ENCODE measurements around the gene FAM20A. TPM values are rescaled to one million over a fixed set of nuclear protein-coding genes. Genes with fewer than 3 reads are reported as not detected.

Gene FAM20A
- total RNA-seq, 2 experiments from 2014 or later, result not detected

DNA sequence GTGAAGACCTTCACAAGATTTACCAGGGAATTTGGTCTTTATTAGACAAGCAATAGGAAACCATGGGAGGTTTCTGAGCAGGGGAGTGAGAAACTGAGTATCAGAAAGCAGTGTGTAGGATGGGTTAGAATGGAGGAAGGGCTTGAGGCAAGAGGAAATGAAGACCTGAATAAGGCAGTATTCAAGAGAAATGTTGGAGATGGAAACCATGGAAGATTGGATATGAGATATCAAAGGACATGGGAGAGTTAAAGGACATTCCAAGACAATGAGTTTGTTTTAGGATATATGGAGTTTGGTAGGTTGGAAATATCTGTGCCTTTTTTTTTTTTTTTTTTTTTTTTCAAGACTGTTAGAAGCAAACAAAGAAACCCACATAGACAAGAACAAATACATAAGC lies 21.3 kb upstream of the FAM20A start:
- ChIA-PET POLR2A (no interaction called here), CTCF (no interaction called here)
- no peaks in the 10 kb centered on the region for H3K9me3 Mint-ChIP-seq (ENCODE audit: insufficient read depth)
- ATAC-seq (no peak), DNase-seq (no peak)
- H3K36me3 Mint-ChIP-seq (ENCODE audit: low read depth), result no peaks in the 10 kb centered on the region
- no peak overlapping the region for H3K27ac Mint-ChIP-seq
- peaks cover 25% of the 10 kb centered on the region for H3K27me3 Mint-ChIP-seq (ENCODE audit: low read depth)
- H3K4me1 Mint-ChIP-seq (ENCODE audit: low read depth), result no peaks in the 10 kb centered on the region
- H3K4me3 Mint-ChIP-seq, result no peak overlapping the region

DNA sequence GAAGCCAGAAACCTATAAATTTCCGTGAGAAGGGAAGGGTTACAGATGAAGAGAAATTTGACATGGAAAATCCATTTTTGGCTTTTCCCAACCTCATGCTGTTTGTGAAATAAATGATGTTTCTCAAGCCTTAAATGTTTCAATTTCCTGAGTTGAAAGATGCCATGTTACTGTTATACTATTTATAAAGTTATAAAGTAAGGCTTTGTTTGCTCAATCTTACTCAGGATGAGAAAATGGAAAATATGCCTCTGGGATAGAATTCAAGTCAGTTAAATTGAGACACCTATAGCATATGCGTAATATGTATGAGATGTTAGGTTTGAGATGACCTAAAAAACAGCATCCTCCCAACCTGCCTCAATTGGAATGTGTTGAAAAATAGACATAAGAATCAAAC lies 19.9 kb upstream of the FAM20A start:
- H3K9me3 Mint-ChIP-seq (ENCODE audit: insufficient read depth), result no peaks in the 10 kb centered on the region
- peaks cover 28% of the 10 kb centered on the region for H3K27me3 Mint-ChIP-seq (ENCODE audit: low read depth)
- DNase-seq (no peak), ATAC-seq (no peak)
- H3K36me3 Mint-ChIP-seq (ENCODE audit: low read depth), result no peaks in the 10 kb centered on the region
- ChIA-PET CTCF (no interaction called here), POLR2A (no interaction called here)
- no peak overlapping the region for H3K27ac Mint-ChIP-seq
- no peaks in the 10 kb centered on the region for H3K4me1 Mint-ChIP-seq (ENCODE audit: low read depth)
- no peak overlapping the region for H3K4me3 Mint-ChIP-seq

DNA sequence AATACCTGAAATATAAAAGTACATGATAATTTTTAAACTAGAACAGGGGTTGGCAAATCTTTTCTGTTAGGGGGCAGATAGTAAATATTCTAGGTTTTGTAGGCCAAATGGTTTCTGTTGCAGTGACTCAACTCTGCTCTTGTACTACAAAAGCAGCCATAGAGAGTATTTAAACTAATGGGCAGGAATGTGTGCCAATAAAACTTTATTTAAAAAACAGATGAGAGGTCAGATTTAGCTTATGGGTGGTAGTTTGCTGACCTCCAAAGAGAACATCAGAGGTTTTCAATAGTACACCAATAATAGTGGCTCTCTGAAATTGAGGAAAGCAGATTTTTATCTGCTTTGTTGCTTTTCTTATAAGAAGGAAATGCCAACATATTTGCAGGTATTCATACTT lies 15.2 kb upstream of the FAM20A start:
- no peak for ATAC-seq
- peaks cover 32% of the 10 kb centered on the region for H3K27me3 Mint-ChIP-seq (ENCODE audit: low read depth)
- H3K4me1 Mint-ChIP-seq (ENCODE audit: low read depth), result peaks cover 2% of the 10 kb centered on the region
- no peak for DNase-seq
- CTCF ChIA-PET, result no interaction called here
- no peaks in the 10 kb centered on the region for H3K36me3 Mint-ChIP-seq (ENCODE audit: low read depth)
- POLR2A ChIA-PET, result no interaction called here
- no peak overlapping the region for H3K4me3 Mint-ChIP-seq
- H3K27ac Mint-ChIP-seq, result no peak overlapping the region
- no peaks in the 10 kb centered on the region for H3K9me3 Mint-ChIP-seq (ENCODE audit: insufficient read depth)

DNA sequence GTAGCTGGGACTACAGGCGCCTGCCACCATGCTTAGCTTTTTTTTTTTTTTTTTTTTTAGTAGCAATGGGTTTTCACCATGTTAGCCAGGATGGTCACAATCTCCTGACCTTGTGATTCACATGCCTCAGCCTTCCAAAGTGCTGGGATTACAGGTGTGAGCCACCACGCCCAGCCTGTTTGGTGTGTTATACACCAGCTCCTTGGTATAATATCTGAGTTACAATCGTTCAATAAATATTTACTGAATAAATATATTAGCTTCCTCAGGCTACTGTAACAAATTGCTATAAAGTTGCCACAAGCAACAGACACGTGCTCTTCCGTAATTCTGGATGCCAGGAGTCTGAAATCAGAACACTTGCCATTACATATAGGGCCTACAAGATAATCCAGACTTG lies 13.6 kb upstream of the FAM20A start:
- DNase-seq (no peak), ATAC-seq (no peak)
- Mint-ChIP-seq H3K9me3 (ENCODE audit: insufficient read depth) (peaks cover 7% of the 10 kb centered on the region), H3K27ac (no peak overlapping the region), H3K36me3 (ENCODE audit: low read depth) (no peaks in the 10 kb centered on the region), H3K4me1 (ENCODE audit: low read depth) (peaks cover 2% of the 10 kb centered on the region), H3K27me3 (ENCODE audit: low read depth) (peaks cover 25% of the 10 kb centered on the region), H3K4me3 (no peak overlapping the region)
- POLR2A ChIA-PET, result no interaction called here
- CTCF ChIA-PET, result interaction anchor here (1.0 to 2.0 kb wide), 9 partner anchors 9 to 156 kb away, joined by 3 to 17 read pairs (median 6); partner anchors contain the start of gene PRKAR1A

DNA sequence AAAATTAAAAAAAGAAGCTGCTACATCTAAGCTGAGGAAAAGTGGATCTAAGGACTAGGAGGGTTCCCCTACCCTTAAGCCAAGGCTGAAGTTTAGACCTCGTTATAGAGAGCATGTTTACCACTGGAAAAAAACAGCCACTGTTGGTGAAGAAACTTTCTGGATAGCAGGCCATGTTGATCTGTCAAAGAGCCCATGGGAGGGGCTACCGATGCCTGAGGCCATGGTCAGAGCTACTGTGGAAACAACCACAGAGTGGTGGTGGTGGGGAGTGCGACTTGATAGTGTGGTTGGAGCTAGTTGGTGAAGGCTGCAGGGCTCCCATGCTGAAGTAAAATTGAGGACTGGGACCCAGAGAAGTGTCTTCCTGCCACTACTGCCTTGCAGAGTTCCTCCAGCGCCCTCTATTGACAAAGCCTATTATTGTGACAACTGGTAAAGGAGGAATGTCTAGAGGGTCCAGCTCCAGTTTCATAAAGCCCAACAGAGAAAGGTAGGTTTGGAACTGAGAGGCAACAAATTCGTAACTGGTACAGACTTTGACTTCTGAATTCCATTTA lies 12.7 kb upstream of the FAM20A start:
- Mint-ChIP-seq H3K4me3 (no peak overlapping the region), H3K27me3 (ENCODE audit: low read depth) (peaks cover 21% of the 10 kb centered on the region), H3K27ac (no peak overlapping the region), H3K9me3 (ENCODE audit: insufficient read depth) (peaks cover 7% of the 10 kb centered on the region), H3K36me3 (ENCODE audit: low read depth) (no peaks in the 10 kb centered on the region), H3K4me1 (ENCODE audit: low read depth) (peaks cover 2% of the 10 kb centered on the region)
- ATAC-seq, result peak; percentile 75
- POLR2A ChIA-PET, result no interaction called here
- DNase-seq, result peak; percentile 68
- CTCF ChIA-PET, result interaction anchor here (0.6 to 2.0 kb wide), 15 partner anchors 10 to 155 kb away, joined by 3 to 17 read pairs (median 4); partner anchors contain the start of gene PRKAR1A

DNA sequence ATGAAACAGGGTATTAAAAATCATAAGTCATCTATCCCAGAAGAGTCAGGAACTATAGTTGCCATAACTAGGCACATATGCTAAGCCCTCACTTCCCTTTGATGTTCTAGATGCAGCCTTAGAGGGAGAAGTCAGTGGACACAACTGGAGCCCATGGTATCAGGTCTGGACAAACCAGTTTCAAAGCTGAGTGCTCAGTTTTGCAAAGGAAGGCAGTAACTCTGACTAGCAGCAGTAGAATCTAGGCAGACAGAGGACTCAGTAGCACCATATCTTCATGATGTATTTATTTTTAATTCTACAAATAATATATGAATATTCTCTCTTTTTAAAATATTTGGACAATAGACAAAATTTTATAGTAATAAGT lies 11.7 kb upstream of the FAM20A start:
- H3K36me3 Mint-ChIP-seq (ENCODE audit: low read depth), result no peaks in the 10 kb centered on the region

DNA sequence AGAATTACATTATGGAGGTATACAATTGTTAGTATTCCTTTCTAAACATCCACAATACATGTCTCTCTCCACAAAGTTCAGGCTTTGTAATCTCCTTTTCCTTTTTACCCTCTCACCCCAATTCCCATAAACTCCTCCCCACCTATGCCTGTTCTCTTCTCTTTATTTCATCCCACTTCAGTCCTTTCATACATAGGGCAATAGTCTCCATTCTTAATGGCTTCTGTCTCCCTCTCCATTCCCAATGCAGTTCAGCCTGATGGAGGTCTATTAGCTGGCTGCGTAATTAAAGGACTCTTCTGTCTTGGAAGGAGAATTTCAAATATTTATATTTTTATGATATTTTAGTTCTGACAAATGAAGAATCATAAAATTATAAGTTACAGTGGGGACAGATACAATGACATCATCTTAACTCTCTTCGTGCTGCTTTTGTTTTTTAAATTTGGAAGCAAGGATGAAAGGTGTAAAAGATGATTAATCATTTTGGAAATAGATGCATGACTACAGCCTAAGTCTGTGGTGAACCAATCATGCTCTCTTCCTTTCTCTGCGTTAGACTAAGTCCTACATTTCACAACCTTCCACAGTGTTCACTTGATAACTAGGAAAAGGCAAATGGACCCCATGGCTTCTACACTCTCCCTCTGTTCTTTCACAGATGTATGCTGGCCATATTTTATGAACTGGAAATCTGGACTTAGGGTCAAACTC lies 11.2 kb upstream of the FAM20A start:
- no peak overlapping the region for H3K27ac Mint-ChIP-seq
- POLR2A ChIA-PET, result no interaction called here
- peaks cover 2% of the 10 kb centered on the region for H3K4me1 Mint-ChIP-seq (ENCODE audit: low read depth)
- H3K36me3 Mint-ChIP-seq (ENCODE audit: low read depth), result no peaks in the 10 kb centered on the region
- CTCF ChIA-PET, result interaction anchor here (0.6 to 1.3 kb wide), 2 partner anchors 149 to 203 kb away, joined by 3 read pairs; no protein-coding TSS in a partner anchor
- H3K9me3 Mint-ChIP-seq (ENCODE audit: insufficient read depth), result peaks cover 14% of the 10 kb centered on the region
- no peak for ATAC-seq
- peaks cover 16% of the 10 kb centered on the region for H3K27me3 Mint-ChIP-seq (ENCODE audit: low read depth)
- H3K4me3 Mint-ChIP-seq, result no peak overlapping the region
- DNase-seq, result no peak

More for the DNA sequence above, 11.7 kb upstream of the FAM20A start:
- H3K27me3 Mint-ChIP-seq (ENCODE audit: low read depth), result peaks cover 16% of the 10 kb centered on the region
- no peak overlapping the region for H3K4me3 Mint-ChIP-seq
- POLR2A ChIA-PET, result no interaction called here
- DNase-seq, result no peak
- CTCF ChIA-PET, result interaction anchor here (0.6 to 2.0 kb wide), 8 partner anchors 16 to 203 kb away, joined by 3 to 17 read pairs (median 4); no protein-coding TSS in a partner anchor
- H3K4me1 Mint-ChIP-seq (ENCODE audit: low read depth), result peaks cover 2% of the 10 kb centered on the region
- no peak overlapping the region for H3K27ac Mint-ChIP-seq
- peaks cover 9% of the 10 kb centered on the region for H3K9me3 Mint-ChIP-seq (ENCODE audit: insufficient read depth)
- ATAC-seq, result no peak

DNA sequence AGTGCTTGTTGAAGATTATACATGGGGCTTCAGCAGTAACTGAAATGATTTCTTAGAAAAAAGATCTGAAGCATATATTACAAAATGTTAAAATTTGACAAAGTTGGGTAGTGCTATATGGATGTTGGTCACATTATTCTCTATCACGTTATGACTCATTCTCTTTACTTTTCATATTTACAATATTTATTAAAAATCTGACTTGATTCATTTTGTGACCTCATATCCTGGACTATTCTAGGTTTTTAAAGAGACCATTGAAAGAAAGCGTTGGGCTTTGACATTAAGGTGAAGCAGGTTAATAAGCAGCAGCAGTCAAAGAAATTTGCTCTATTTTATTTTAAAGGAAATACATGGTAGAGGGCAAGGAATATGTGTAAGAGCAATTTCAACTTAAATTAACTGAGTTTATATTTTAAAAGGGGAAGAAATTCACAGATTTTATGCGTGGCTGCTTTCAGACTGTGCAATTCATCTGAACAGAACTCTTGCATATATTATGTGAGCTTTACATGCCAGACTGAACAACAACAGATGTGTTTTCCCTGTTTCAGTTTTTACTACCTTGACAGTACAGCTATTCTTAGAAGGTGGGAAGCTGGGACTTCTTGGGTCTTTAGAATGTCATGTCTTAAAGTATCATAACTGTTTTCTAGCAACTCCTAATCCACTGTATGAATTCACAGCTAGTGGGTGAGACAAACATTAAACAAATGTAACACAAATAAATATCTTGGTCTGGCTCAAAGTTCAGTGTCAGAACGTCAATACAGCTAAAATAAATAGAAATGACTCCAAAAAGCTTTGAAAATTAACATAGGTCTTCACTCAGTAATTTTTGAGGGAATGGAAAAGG lies 10.4 kb upstream of the FAM20A start:
- Mint-ChIP-seq H3K27me3 (ENCODE audit: low read depth) (peaks cover 13% of the 10 kb centered on the region), H3K36me3 (ENCODE audit: low read depth) (no peaks in the 10 kb centered on the region), H3K4me3 (no peak overlapping the region), H3K9me3 (ENCODE audit: insufficient read depth) (peaks cover 18% of the 10 kb centered on the region), H3K4me1 (ENCODE audit: low read depth) (peaks cover 2% of the 10 kb centered on the region), H3K27ac (no peak overlapping the region)
- CTCF ChIA-PET, result interaction anchor here (1.3 kb wide), 1 partner anchor 150 kb away, joined by 3 read pairs; no protein-coding TSS in a partner anchor
- ATAC-seq, result no peak
- POLR2A ChIA-PET, result no interaction called here
- no peak for DNase-seq

DNA sequence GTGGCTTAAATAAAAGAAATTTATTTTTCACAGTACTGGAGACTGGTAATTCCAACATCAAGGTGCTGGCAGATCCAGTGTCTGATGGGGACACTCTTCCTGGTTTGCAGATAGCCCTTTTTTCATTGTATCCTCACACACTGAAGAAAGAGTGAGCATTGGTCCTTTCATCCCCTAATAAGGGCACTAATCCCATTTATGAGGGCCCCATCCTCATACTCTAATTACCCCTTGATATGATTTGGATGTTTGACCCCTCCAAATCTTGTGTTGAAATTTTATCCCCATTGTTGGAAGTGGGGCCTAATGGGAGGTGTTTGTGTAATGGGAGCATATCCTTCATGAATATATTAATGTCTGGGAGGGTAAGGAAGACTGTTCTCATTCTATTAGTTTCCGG lies 9.4 kb upstream of the FAM20A start:
- Mint-ChIP-seq H3K4me3 (no peak overlapping the region), H3K27ac (no peak overlapping the region)
- no peak for ATAC-seq

DNA sequence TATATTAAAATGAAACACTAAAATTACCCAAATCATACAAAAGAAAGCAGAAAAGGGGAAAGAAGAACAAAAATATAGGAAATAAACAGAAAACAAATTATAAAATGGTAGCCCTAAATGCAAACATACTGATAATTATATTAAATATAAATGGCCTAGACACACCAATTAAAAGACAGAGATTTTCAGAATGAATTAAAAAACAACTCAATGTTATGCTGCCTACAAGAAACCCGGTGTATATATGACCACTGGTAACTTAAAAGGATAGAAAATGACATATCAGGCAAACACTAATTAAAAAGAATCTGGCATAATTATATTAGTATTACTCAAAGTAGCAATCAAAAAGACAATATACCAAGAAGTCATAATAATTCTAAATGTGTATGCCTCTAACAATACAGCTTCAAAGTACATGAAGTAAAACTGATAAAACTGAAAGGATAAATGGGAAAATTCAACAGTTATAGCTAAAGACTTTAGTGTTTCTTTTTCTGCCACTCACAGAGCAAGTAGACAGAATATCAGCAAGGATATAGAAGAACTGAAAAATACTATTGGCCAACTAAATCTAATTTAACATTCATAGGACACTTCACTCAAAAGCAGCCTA lies 7.5 kb upstream of the FAM20A start:
- ATAC-seq, result no peak
- Mint-ChIP-seq H3K36me3 (ENCODE audit: low read depth) (no peaks in the 10 kb centered on the region), H3K9me3 (ENCODE audit: insufficient read depth) (peaks cover 18% of the 10 kb centered on the region), H3K4me3 (no peak overlapping the region), H3K27me3 (ENCODE audit: low read depth) (peaks cover 23% of the 10 kb centered on the region), H3K4me1 (ENCODE audit: low read depth) (no peaks in the 10 kb centered on the region), H3K27ac (no peak overlapping the region)
- ChIA-PET POLR2A (no interaction called here), CTCF (no interaction called here)
- DNase-seq, result no peak

More for the DNA sequence above, 9.4 kb upstream of the FAM20A start:
- ChIA-PET POLR2A (no interaction called here), CTCF (no interaction called here)
- DNase-seq, result no peak
- peaks cover 2% of the 10 kb centered on the region for H3K4me1 Mint-ChIP-seq (ENCODE audit: low read depth)
- H3K36me3 Mint-ChIP-seq (ENCODE audit: low read depth), result no peaks in the 10 kb centered on the region
- H3K9me3 Mint-ChIP-seq (ENCODE audit: insufficient read depth), result peaks cover 18% of the 10 kb centered on the region
- H3K27me3 Mint-ChIP-seq (ENCODE audit: low read depth), result peaks cover 16% of the 10 kb centered on the region

DNA sequence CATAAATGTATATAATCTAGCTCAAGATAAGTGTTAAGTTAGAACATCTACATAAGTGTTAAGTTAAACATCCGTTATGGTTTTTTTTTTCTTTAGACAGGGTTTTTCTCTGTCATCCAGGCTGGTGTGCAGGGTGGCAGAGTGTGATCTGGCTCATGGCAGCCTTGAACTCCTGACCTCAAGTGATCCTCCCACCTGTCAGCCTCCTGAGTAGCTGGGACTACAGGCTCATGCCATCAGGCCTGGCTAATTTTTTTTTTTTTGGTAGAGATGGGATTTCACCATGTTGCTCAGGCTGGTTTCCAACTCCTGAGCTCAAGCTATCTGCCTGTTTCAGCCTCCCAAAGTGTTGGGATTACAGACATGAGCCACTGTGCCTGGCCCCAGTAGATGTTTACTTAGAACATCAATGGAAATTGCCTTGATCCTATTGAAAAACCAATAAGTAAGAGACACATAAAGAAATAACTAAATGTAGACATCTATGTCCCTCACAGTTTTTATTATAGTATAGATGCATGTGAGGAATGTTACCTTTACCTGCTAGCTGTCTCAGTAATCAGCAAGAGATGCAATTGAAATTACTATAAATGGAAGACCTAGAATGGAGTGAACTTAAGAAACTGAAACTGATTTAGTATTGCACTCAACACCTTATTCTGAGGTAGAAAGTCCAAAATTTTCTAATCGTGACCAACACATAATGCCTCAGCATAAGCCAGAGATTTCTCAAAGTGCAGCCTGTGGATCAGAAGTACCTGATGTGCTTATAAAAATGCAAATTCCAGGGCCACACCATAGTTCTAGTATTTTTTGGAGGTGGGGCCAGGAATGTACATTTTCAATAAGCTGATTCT lies 5.5 kb upstream of the FAM20A start:
- Mint-ChIP-seq H3K36me3 (ENCODE audit: low read depth) (no peaks in the 10 kb centered on the region), H3K27me3 (ENCODE audit: low read depth) (peaks cover 27% of the 10 kb centered on the region), H3K4me1 (ENCODE audit: low read depth) (no peaks in the 10 kb centered on the region), H3K4me3 (no peak overlapping the region), H3K9me3 (ENCODE audit: insufficient read depth) (peaks cover 18% of the 10 kb centered on the region), H3K27ac (no peak overlapping the region)
- DNase-seq, result no peak
- ATAC-seq, result no peak
- ChIA-PET POLR2A (interaction anchor here (0.6 kb wide), 1 partner anchor 87 kb away, joined by 3 read pairs; no protein-coding TSS in a partner anchor), CTCF (no interaction called here)

Data from activated CD8-positive, alpha-beta T cell treated with anti-CD3 and anti-CD28 coated beads, Interleukin-2, amount 10 ng/mL, durations not matched to agents 7 days and 5 days (primary cell).